Esophagus muscularis mucosa (tissue), 4 donors: ENCODE results near the gene CYP2W1. TPM values are rescaled to one million over a fixed set of nuclear protein-coding genes. Genes with fewer than 3 reads are reported as not detected.
"Not testable (repeated sequence)": the region's sequence is repeated elsewhere in the genome, so short reads cannot be mapped to it uniquely, and the experiment has no call there.

Experiments
- DNase-seq: peaks from one replicate; pipeline ENCODE4 v3.0.0-alpha.2; 2017; ENCODE audit errors: extremely low spot score
- H3K27ac ChIP-seq, 4 donors: fragments of 200-600 bp; sonication (generic); replicated peaks in 1 of 4; 1 replicate in 3 of 4; 2 replicates in 1 of 4; pipeline ENCODE4 v1.5.1; 2016 to 2019; ENCODE audit warnings: mild to moderate bottlenecking in 1 of 4
- H3K27me3 ChIP-seq, 4 donors: fragments of 200-600 bp; sonication (generic); one replicate each; pipeline versions ENCODE4 v1.5.1 to v1.6.0; 2016 to 2019
- H3K36me3 ChIP-seq, 4 donors: fragments of 200-600 bp; sonication (generic); one replicate each; pipeline ENCODE4 v1.5.1; 2016 to 2019
- H3K4me1 ChIP-seq, 4 donors: fragments of 200-600 bp; sonication (generic); one replicate each; pipeline ENCODE4 v1.5.1; 2016 to 2019
- H3K4me3 ChIP-seq, 4 donors: fragments of 200-600 bp; sonication (generic); 1 replicate in 2 of 4; 2 replicates in 2 of 4; pipeline ENCODE4 v1.5.1; 2016 to 2019; ENCODE audit warnings: mild to moderate bottlenecking in 4 of 4, moderate library complexity in 1 of 4
- H3K9me3 ChIP-seq, 4 donors: fragments of 200-600 bp; sonication (generic); 1 replicate in 3 of 4; 2 replicates in 1 of 4; pipeline ENCODE4 v1.5.1; 2016 to 2019
- EP300 ChIP-seq: sonication (generic); formaldehyde crosslinking; IDR thresholded peaks from one replicate; pipeline ENCODE4 v1.6.1; 2017; ENCODE audit warnings: antibody characterized with exemption
- POLR2A ChIP-seq: fragments of 450-650 bp; IDR thresholded peaks from one replicate; pipeline ENCODE4 v1.6.1; 2017; ENCODE audit warnings: antibody characterized with exemption, moderate library complexity, mild to moderate bottlenecking, low read depth
- POLR2AphosphoS5 ChIP-seq, 2 donors: sonication (generic); formaldehyde crosslinking; IDR thresholded peaks; one replicate each; pipeline ENCODE4 v1.6.1; 2017; ENCODE audit warnings: antibody characterized with exemption in 2 of 2
- WGBS: methylation state at CpG from one replicate; pipeline ENCODE4 v1.1.5; 2018; 5-methylcytosine and 5-hydroxymethylcytosine counted together
- intact Hi-C: fragments of 100-400 bp; cut with DNase I; formaldehyde crosslinking; loops from one replicate; pipeline ENCODE4 v1.15.1; 2023
- total RNA-seq, 4 donors: library from RNA; depleted of rRNA; stranded (reverse); fragments of >200 nt; gene quantifications; one replicate each; pipeline versions ENCODE4 v1.1.0 to v1.2.1, GENCODE V29; 2016
- TF ChIP-seq, protein P1 (sequence below), 3 experiments: fragments of 200-600 bp in 2 of 3; fragments of 450-650 bp in 1 of 3; sonication (generic) in 2 of 3; IDR thresholded peaks; one replicate each; pipeline ENCODE4 v1.5.1; 2017 to 2019; ENCODE audit warnings: antibody characterized with exemption in 3 of 3, mild to moderate bottlenecking in 2 of 3, moderate library complexity in 1 of 3

Gene CYP2W1
- total RNA-seq, 4 donors from 2014 or later = 0.23 to 0.66 TPM; not detected in 2

DNA sequence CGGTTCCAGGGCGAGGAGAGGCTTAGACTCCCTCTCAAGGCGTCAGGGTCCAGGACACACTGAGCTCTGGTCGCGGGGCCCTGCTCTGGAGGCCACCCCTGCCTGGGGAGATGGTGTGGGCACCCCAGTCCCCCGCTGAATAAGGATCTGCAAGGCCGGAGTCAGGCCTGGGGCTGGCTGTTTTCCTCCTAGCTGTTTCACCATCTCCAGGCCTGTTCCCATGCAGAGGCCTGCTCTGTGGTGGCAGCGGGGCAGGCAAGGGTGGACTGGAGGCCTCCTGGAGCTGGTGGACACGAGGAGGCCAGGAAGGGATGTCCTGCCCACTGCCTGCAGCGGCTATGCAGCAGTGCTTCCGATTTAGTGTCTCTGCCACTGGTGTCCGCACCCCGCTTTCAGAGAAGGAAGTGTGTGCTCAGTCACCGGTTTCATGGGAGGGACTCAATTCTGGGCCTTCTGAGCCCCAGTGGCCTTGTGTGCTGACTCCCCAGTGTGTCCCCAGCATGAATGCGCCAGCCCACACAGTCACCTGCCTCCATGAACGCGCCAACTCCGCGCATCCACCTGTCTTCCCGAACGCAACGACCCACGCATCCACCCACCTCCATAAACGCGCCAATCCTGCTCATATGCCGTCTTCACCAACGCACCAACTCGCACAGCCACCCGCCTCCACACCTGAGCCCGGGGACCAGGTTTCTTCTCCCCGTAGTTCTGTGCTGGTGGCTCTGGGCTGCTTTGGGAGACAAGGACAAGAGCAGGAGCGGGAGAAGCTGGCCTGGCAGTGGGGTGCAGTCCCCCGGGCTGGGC is 46.9 kb downstream of the CYP2W1 start:
- intact Hi-C loops = loop anchor here (5.0 kb wide), 1 partner anchor 38 kb away; no protein-coding TSS in a partner anchor
- peak overlapping the region; percentile 91 to 100 (median 96) for H3K27ac ChIP-seq

DNA sequence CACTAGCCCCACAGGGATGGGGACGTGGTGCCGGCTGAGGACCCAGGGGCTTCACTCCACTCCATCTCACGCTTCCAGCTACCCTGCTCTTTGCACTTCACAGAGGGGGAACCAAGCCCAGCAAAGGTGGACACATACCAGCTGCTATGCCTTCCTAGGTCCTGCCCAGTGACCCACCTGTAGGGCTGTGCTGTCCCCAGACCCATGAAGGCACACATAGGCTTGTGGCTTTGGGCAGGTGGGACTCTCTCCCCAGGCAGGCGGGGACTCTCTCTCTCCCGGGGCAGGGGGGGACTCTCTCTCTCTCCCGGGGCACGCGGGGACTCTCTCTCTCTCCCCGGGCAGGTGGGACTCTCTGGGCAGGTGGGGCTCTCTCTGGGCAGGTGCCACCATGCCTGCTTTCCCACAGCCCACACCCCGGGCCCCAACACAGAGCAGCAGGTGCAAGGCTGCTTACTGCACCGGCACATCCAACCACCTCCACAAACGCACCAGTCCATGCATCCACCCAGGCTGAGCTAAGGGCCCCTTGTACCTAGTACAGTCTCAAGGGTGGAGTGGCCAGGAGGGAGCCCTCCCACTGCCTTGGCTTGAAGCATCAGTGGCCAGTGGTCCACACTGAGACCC is 47.6 kb downstream of the CYP2W1 start:
- no peak for DNase-seq
- Histone ChIP-seq H3K27ac (no peak overlapping the region), H3K27me3 (no peaks in the 10 kb centered on the region), H3K9me3 (no peaks in the 10 kb centered on the region), H3K4me3 (no peak overlapping the region), H3K36me3 (peaks cover 0 to 13% (median 9%) of the 10 kb centered on the region in 4 donors), H3K4me1 (peaks cover 19 to 45% (median 39%) of the 10 kb centered on the region in 4 donors)
- WGBS = 92% methylated on average over 12 of the region's 12 CpGs
- TF ChIP-seq EP300 = no peak
- TF ChIP-seq POLR2A = no peak
- TF ChIP-seq POLR2AphosphoS5 (IDR thresholded peaks at IDR 0.05) = no peak
- intact Hi-C loops = no loop called here

More for the DNA sequence above, 46.9 kb downstream of the CYP2W1 start:
- Histone ChIP-seq H3K36me3 (peaks cover 0 to 17% (median 15%) of the 10 kb centered on the region in 4 donors), H3K9me3 (no peaks in the 10 kb centered on the region), H3K4me1 (peaks cover 19 to 52% (median 43%) of the 10 kb centered on the region in 4 donors), H3K27me3 (no peaks in the 10 kb centered on the region), H3K4me3 (no peak overlapping the region)
- WGBS = 93% methylated on average over 29 of the region's 33 CpGs
- TF ChIP-seq POLR2AphosphoS5 (IDR thresholded peaks at IDR 0.05) = no peak
- no peak for TF ChIP-seq POLR2A
- TF ChIP-seq, protein P1, sequence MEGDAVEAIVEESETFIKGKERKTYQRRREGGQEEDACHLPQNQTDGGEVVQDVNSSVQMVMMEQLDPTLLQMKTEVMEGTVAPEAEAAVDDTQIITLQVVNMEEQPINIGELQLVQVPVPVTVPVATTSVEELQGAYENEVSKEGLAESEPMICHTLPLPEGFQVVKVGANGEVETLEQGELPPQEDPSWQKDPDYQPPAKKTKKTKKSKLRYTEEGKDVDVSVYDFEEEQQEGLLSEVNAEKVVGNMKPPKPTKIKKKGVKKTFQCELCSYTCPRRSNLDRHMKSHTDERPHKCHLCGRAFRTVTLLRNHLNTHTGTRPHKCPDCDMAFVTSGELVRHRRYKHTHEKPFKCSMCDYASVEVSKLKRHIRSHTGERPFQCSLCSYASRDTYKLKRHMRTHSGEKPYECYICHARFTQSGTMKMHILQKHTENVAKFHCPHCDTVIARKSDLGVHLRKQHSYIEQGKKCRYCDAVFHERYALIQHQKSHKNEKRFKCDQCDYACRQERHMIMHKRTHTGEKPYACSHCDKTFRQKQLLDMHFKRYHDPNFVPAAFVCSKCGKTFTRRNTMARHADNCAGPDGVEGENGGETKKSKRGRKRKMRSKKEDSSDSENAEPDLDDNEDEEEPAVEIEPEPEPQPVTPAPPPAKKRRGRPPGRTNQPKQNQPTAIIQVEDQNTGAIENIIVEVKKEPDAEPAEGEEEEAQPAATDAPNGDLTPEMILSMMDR (IDR thresholded peaks at IDR 0.05) = no peak
- no peak for TF ChIP-seq EP300
- DNase-seq = no peak

DNA sequence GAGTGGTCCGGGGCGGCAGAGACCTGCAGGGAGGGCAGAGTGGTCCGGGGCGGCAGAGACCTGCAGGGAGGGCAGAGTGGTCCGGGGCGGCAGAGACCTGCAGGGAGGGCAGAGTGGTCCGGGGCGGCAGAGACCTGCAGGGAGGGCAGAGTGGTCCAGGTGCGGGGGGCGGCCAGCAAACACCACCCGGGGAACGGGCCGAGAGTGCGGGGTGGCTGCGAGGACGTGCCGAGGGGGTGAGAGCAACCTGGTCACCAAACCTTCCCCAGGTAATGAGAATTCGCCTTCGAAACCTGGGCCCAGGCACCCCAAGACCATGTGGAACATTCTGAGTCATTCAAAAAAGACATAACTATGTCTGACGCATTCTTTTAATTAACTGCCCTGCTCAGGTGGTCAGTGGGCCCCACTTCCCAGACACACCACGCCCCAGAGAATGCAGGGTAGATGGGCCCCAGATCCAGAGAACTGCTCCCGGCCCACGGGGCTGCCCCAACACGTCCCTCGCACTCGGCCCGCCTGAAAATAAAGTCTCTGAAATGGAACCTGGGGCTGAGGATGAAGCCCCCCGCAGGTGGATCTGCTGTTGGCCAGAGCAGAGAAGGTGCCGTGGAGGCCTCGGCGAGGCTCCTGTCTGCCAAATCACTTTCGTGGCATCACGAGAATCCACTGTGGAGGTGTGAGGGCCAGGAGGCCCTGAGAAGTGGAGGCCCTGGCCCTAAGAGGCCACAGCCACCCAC is 48.9 kb downstream of the CYP2W1 start:
- Histone ChIP-seq H3K9me3 (no peaks in the 10 kb centered on the region), H3K4me3 (no peak overlapping the region), H3K27ac (no peak overlapping the region), H3K27me3 (no peaks in the 10 kb centered on the region), H3K4me1 (peaks cover 18 to 31% (median 26%) of the 10 kb centered on the region in 4 donors), H3K36me3 (no peaks in the 10 kb centered on the region)
- WGBS = 95% methylated on average over 24 of the region's 33 CpGs
- no peak for DNase-seq
- intact Hi-C loops = no loop called here
- TF ChIP-seq POLR2A = no peak
- TF ChIP-seq EP300 = no peak

DNA sequence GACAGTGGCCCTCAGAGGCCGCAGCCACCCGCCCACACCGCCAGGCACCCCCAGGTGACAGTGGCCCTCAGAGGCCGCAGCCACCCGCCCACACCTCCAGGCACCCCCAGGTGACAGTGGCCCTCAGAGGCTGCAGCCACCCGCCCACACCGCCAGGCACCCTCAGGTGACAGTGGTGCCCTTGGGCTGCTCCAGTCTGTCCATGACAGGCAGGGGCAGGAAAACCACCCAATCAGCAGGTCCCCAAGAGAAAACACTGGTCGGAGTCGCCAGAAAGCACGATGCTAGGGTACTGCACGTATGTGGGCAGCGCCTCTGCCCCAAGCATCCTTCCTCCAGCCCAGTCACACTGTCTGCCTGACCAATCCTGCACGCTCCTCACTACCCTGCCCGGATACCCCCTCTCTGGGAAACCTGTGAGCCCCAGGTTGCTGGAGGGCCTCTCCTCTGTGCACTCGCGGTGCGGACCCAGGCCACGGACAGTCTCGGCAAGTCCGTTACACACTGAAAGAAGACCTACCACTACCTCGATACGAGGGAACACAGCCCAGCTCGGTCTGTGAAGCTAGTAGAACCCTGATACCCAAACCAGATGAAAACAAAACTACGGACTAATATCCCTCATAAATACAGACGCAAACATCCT is 49.7 kb downstream of the CYP2W1 start:
- Histone ChIP-seq H3K36me3 (no peaks in the 10 kb centered on the region), H3K9me3 (no peaks in the 10 kb centered on the region), H3K4me3 (no peak overlapping the region), H3K27ac (no peak overlapping the region), H3K27me3 (no peaks in the 10 kb centered on the region), H3K4me1 (peaks cover 12 to 24% (median 18%) of the 10 kb centered on the region in 4 donors)
- TF ChIP-seq EP300 (no peak), POLR2A (no peak), POLR2AphosphoS5 (IDR thresholded peaks at IDR 0.05) (no peak)
- TF ChIP-seq, protein P1 (IDR thresholded peaks at IDR 0.05) = no peak
- DNase-seq = no peak
- intact Hi-C loops = no loop called here
- WGBS = 94% methylated on average over 18 of the region's 25 CpGs

DNA sequence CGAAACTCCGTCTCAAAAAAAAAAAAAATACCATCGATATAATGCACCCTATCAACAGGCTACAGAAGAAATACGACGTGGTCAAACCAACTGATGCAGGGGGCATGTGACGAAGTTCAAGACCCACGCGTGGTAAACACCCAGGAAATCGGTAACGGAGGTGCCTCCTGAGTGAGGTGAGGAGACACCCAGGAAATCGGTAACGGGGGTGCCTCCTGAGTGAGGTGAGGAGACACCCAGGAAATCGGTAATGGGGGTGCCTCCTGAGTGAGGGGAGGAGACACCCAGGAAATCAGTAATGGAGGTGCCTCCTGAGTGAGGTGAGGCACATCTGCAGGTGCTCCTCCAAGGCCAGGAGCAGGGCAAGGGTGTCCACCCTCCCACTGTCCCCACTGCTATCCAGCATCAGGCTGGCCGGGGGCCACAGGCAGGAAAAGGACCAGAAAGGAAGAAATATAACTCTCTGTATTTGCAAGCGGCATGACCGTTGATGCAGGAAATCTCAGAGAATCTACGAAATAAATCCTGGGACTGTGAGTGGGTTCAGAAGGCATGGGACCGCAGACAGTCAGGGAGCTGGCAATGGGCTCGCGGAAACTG is 50.7 kb downstream of the CYP2W1 start:
- WGBS = 95% methylated on average over 20 of the region's 20 CpGs
- peaks cover 11 to 16% (median 12%) of the 10 kb centered on the region in 4 donors for H3K4me1 ChIP-seq
- DNase-seq = no peak
- TF ChIP-seq, protein P1 (IDR thresholded peaks at IDR 0.05) = no peak
- TF ChIP-seq POLR2A (no peak), EP300 (no peak), POLR2AphosphoS5 (IDR thresholded peaks at IDR 0.05) (no peak)
- H3K9me3 ChIP-seq = no peaks in the 10 kb centered on the region
- H3K36me3 ChIP-seq = no peaks in the 10 kb centered on the region
- intact Hi-C loops = no loop called here
- no peak overlapping the region for H3K4me3 ChIP-seq
- H3K27me3 ChIP-seq = no peaks in the 10 kb centered on the region
- H3K27ac ChIP-seq = no peak overlapping the region

DNA sequence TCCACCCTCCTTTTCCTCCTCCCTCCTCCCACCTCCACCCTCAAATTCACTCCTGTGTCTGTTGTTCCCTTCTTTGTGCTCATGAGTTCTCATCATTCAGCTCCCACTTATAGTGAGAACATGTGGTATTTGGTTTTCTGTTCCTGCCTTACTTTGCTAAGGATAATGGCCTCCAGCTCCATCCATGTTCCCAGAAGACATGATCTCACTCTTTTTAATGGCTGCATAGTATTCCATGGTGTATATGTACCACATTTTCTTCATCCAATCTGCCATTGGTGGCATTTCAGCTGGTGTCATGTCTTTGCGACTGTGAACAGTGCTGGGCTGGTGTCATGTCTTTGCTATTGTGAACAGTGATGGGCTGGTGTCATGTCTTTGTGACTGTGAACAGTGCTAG is 51.8 kb downstream of the CYP2W1 start:
- H3K27me3 ChIP-seq, H3K4me3 ChIP-seq, H3K4me1 ChIP-seq, H3K36me3 ChIP-seq, H3K27ac ChIP-seq, intact Hi-C loops, DNase-seq, H3K9me3 ChIP-seq: not testable (repeated sequence)
- 93% methylated on average over 1 of the region's 1 CpG for WGBS

DNA sequence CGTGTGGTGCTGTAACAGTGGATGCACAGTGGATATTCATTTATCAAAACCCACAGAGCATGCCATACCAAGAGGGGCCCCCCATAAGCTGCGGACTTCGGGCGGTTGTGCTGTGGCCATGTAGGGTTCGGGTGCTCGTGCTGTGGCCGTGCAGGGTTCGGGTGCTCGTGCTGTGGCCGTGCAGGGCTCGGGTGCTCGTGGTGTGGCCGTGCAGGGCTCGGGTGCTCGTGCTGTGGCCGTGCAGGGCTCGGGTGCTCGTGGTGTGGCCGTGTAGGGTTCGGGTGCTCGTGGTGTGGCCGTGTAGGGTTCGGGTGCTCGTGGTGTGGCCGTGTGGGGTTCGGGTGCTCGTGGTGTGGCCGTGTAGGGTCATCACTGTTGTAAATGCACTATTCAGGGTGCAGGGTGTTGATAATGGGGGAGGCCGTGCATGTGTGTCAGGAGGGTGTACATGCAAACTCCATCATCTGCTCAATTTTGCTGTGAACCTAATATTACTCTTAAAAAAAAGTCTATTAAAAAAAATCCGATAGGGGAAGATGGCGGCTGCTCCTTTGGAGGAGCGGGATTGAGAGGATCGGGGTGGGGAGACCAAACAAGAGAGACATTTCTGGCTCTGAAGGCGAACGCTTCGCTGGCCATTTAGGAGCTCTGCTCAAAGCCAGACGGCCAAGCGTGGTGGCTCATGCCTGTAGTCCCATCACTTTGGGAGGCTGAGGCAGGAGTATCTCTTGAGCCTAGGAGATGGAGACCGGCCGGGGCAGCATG is 53.4 kb downstream of the CYP2W1 start:
- WGBS = 92% methylated on average over 36 of the region's 40 CpGs
- H3K4me1 ChIP-seq = peaks cover 5 to 14% (median 13%) of the 10 kb centered on the region in 4 donors
- H3K27me3 ChIP-seq, H3K27ac ChIP-seq, DNase-seq, H3K9me3 ChIP-seq, H3K36me3 ChIP-seq, H3K4me3 ChIP-seq, intact Hi-C loops: not testable (repeated sequence)
